Body of pancreas (tissue), 4 donors: Measurements from ENCODE around the gene C3orf70. TPM values are rescaled to one million over a fixed set of nuclear protein-coding genes. Genes with fewer than 3 reads are reported as not detected.
A peak's percentile ranks its signal among the peaks of the same experiment; 100 is the strongest.

ENCODE experiments used
- ATAC-seq: fragments of 150-250 bp; one replicate; pipeline ENCODE4 v1.9.1; 2016
- DNase-seq, 4 donors: peaks; one replicate each; pipeline ENCODE4 v3.0.0-alpha.2; 2019
- H3K27ac ChIP-seq, 4 donors: fragments of 200-600 bp; sonication (generic); 1 replicate in 3 of 4; 2 replicates in 1 of 4; pipeline versions ENCODE4 v1.5.1 to v1.6.1; 2016 to 2019; ENCODE audit warnings: mild to moderate bottlenecking in 1 of 4, mixed read lengths in 1 of 4, moderate library complexity in 1 of 4
- H3K27me3 ChIP-seq, 2 donors: fragments of 200-600 bp; sonication (generic); one replicate each; pipeline ENCODE4 v1.6.0; 2016; ENCODE audit warnings: mild to moderate bottlenecking in 1 of 2
- H3K36me3 ChIP-seq, 2 donors: fragments of 200-600 bp; sonication (generic); replicated peaks in 1 of 2; 2 replicates each; pipeline ENCODE4 v1.5.1; 2016; ENCODE audit warnings: low read depth in 2 of 2; ENCODE audit not compliant: insufficient read depth in 1 of 2
- H3K4me1 ChIP-seq: fragments of 200-600 bp; sonication (generic); one replicate; pipeline ENCODE4 v1.6.0; 2016
- H3K4me3 ChIP-seq, 2 donors: fragments of 200-600 bp; sonication (generic); 1 replicate in 1 of 2; 2 replicates in 1 of 2; pipeline ENCODE4 v1.5.1; 2016 to 2019
- H3K9me3 ChIP-seq, 3 donors: fragments of 200-600 bp; sonication (generic); 1 replicate in 2 of 3; 2 replicates in 1 of 3; pipeline ENCODE4 v1.5.1; 2016
- POLR2A ChIP-seq, 3 donors: fragments of 450-650 bp; IDR thresholded peaks; one replicate each; pipeline ENCODE4 v1.6.1; 2016; ENCODE audit warnings: antibody characterized with exemption in 3 of 3, mild to moderate bottlenecking in 2 of 3
- WGBS, 2 donors: methylation state at CpG; one replicate each; pipeline ENCODE4 v1.1.5; 2017; 5-methylcytosine and 5-hydroxymethylcytosine counted together
- intact Hi-C: fragments of 100-400 bp; cut with DNase I; formaldehyde crosslinking; loops from one replicate; pipeline ENCODE4 v1.15.1; 2023
- total RNA-seq, 2 donors: library from RNA; depleted of rRNA; stranded (reverse); fragments of >200 nt; gene quantifications; one replicate each; pipeline ENCODE4 v1.1.0, GENCODE V29; 2016
- TF ChIP-seq, protein P1 (sequence below), 7 experiments: fragments of 450-650 bp in 4 of 7; fragments of 200-600 bp in 3 of 7; sonication (generic) in 3 of 7; IDR thresholded peaks; one replicate each; pipeline ENCODE4 v1.5.1; 2016 to 2019; ENCODE audit warnings: antibody characterized with exemption in 7 of 7

The C3orf70 gene
- total RNA-seq, 2 donors from 2014 or later: 0.99 to 1.0 TPM

DNA sequence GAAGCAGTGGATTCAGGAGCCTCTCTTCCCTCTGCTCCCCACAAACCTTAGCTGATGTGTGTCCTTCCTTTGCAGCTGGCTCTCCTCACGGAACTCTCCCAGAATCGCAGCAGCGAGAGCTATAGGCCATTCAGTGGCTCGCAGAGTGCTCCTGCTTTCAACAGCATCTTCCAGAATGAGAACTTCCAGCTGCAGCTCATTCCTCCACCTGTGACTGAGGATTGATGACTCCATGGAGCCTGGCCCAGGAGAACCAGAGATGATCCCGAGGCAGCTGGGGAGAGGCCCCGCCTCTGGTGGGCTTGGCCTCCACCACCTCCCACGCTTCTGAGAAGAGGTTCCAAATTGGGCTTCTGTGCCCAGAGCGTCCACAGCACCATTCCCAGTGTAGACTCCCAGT, 101.1 kb downstream of the C3orf70 start:
- H3K9me3 ChIP-seq: no peaks in the 10 kb centered on the region
- H3K27ac ChIP-seq: no peak overlapping the region
- TF ChIP-seq, protein P1, sequence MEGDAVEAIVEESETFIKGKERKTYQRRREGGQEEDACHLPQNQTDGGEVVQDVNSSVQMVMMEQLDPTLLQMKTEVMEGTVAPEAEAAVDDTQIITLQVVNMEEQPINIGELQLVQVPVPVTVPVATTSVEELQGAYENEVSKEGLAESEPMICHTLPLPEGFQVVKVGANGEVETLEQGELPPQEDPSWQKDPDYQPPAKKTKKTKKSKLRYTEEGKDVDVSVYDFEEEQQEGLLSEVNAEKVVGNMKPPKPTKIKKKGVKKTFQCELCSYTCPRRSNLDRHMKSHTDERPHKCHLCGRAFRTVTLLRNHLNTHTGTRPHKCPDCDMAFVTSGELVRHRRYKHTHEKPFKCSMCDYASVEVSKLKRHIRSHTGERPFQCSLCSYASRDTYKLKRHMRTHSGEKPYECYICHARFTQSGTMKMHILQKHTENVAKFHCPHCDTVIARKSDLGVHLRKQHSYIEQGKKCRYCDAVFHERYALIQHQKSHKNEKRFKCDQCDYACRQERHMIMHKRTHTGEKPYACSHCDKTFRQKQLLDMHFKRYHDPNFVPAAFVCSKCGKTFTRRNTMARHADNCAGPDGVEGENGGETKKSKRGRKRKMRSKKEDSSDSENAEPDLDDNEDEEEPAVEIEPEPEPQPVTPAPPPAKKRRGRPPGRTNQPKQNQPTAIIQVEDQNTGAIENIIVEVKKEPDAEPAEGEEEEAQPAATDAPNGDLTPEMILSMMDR (IDR thresholded peaks at IDR 0.05): no peak
- no peak for TF ChIP-seq POLR2A (IDR thresholded peaks at IDR 0.05)
- H3K36me3 ChIP-seq: no peaks in the 10 kb centered on the region
- ATAC-seq (no peak), DNase-seq (no peak)
- intact Hi-C loops: no loop called here
- no peak overlapping the region for H3K4me3 ChIP-seq
- 83 to 94% methylated on average over 7 of the region's 8 CpGs for WGBS, 2 donors
- H3K4me1 ChIP-seq: no peaks in the 10 kb centered on the region
- H3K27me3 ChIP-seq: no peaks in the 10 kb centered on the region

DNA sequence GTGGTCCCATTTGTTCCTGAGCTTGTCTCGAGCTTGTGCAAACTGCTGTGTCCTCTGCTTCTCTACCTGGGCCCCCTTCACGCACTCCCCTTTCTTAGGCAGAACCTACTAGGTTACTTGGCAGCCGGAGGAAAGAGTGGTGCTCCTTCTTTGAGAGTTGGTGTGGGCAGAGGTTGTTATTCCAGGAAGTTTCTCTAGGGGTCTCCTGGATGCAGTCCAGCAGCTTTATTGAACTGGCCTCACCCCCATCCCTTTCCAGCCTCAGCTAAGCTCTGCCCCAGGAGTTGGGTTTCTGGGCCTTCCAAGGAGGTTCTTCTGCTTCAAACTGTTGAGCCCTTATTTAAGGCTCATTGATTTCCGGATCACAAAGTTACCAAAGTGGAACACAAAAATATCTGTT, 103.2 kb downstream of the C3orf70 start:
- DNase-seq (no peak), ATAC-seq (no peak)
- Histone ChIP-seq H3K9me3 (no peaks in the 10 kb centered on the region), H3K36me3 (no peaks in the 10 kb centered on the region), H3K4me3 (no peak overlapping the region), H3K27me3 (no peaks in the 10 kb centered on the region), H3K27ac (no peak overlapping the region), H3K4me1 (no peaks in the 10 kb centered on the region)
- TF ChIP-seq POLR2A (IDR thresholded peaks at IDR 0.05): no peak
- TF ChIP-seq, protein P1 (IDR thresholded peaks at IDR 0.05): no peak
- intact Hi-C loops: no loop called here
- 92 to 95% methylated on average over 4 of the region's 4 CpGs for WGBS, 2 donors

DNA sequence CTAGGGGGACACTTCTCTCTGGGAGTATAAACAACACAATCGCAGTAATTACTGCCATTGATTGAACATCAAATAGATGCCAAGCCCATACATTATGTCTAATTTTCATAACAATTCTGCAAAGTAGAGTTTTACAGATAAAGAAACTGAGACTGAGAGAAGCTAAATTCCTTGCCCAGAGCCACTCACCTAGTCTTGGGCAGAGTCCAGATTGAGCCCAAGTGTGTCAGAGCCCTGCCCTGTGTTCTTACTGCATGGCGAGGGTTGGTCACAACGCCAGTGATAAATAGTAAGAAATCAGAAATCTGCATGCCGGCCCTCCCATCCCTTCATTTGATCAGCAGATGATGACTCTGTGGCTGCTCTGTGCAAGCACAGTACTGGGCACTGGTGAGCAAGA, 106.3 kb downstream of the C3orf70 start:
- H3K27me3 ChIP-seq: no peaks in the 10 kb centered on the region
- H3K27ac ChIP-seq: peak overlapping the region in 1 of 4 donors; percentile 16
- no peaks in the 10 kb centered on the region for H3K4me1 ChIP-seq
- intact Hi-C loops: no loop called here
- DNase-seq (no peak), ATAC-seq (no peak)
- H3K4me3 ChIP-seq: no peak overlapping the region
- H3K36me3 ChIP-seq: no peaks in the 10 kb centered on the region
- H3K9me3 ChIP-seq: no peaks in the 10 kb centered on the region
- 93% methylated on average over 4 of the region's 4 CpGs for WGBS, 2 donors
- TF ChIP-seq, protein P1 (IDR thresholded peaks at IDR 0.05): no peak
- no peak for TF ChIP-seq POLR2A (IDR thresholded peaks at IDR 0.05)

DNA sequence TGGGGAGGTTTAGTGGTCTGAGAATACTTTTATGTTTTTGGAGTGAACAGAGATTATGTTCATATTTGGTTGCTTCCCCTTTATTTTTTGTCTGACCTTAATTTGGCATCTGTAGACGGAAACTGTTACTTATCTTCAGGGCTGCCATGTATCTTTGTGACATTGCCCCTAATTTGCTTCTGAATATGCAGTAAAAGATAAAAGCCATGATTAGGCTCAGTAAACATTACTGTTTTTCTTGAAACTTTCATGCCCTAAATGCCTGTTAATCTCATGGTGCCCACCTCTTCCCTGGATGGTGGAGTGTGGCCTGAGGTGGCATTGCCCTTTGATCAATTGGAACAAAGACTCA, 106.7 kb downstream of the C3orf70 start:
- Histone ChIP-seq H3K27me3 (no peaks in the 10 kb centered on the region), H3K4me1 (no peaks in the 10 kb centered on the region), H3K27ac (peak overlapping the region in 1 of 4 donors; percentile 16), H3K4me3 (no peak overlapping the region), H3K36me3 (no peaks in the 10 kb centered on the region), H3K9me3 (no peaks in the 10 kb centered on the region)
- WGBS, 2 donors: 27 to 50% methylated on average over 1 of the region's 1 CpG
- intact Hi-C loops: no loop called here
- ATAC-seq (no peak), DNase-seq (no peak)
- TF ChIP-seq, protein P1 (IDR thresholded peaks at IDR 0.05): no peak
- TF ChIP-seq POLR2A (IDR thresholded peaks at IDR 0.05): no peak

DNA sequence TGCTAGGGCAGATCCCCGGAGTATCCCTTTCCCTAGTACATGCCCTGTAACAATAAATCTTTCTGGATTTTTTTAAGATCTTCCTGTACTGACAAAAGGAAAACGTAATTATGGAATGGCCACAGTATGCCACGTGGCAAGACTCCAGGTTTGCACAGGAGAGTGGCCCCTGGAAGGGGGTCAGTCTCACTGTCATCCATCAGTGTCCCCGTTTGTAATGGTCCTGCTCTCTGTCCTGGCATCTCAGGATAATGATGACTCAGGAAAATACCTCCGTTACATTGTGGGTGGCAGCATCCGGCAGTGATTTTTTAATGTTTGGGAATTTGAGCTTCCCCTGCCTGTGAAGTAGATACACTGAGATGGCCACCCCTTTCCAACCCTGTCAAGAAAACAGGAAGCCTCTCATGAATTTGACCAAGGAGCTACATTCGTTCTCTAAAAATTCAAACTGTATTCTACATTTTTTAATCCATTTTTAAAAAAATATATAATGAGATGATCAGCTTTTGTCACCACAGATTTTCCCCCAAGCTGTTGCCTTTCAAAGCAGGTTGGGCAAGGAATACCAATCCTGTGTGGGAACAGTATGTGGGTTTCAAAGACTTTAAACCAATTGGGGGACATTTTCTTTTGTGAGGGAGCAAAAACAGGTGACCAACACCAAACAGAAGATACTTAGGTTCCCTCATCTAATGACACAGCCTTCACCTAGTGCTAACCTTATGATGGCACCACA, 110.4 kb downstream of the C3orf70 start:
- intact Hi-C loops: no loop called here
- 76 to 85% methylated on average over 7 of the region's 7 CpGs for WGBS, 2 donors

More for the DNA sequence above, 110.4 kb downstream of the C3orf70 start:
- Histone ChIP-seq H3K27ac (no peak overlapping the region), H3K4me3 (no peak overlapping the region), H3K36me3 (no peaks in the 10 kb centered on the region), H3K4me1 (no peaks in the 10 kb centered on the region), H3K9me3 (no peaks in the 10 kb centered on the region), H3K27me3 (no peaks in the 10 kb centered on the region)
- DNase-seq: no peak
- TF ChIP-seq, protein P1 (IDR thresholded peaks at IDR 0.05): no peak
- no peak for TF ChIP-seq POLR2A (IDR thresholded peaks at IDR 0.05)
- ATAC-seq: no peak
